GM12878 (cell line): ENCODE measurements around the gene CRP. TPM values are rescaled to one million over a fixed set of nuclear protein-coding genes. Genes with fewer than 3 reads are reported as not detected.

ENCODE experiments used
- ATAC-seq: fragments of 200-7000 bp; cut with Tn5 transposase; 3 replicates; pipeline ENCODE4 v1.9.1; 2020; ENCODE audit warnings: mild to moderate bottlenecking, moderate library complexity
- BruUV-seq: library from RNA; stranded (reverse); fragments of 400-500 nt; replicated peaks from 2 replicates; lab custom pipeline; 2021; lab: Mats Ljungman, UMichigan
- CTCF ChIA-PET: fragments of 300-600 bp; sonication (Branson Sonifier 250); formaldehyde crosslinking; extraction: SDS; loops from one replicate; lab custom pipeline; 2021; ENCODE audit warnings: inconsistent platforms; lab: Yijun Ruan, JAX
- POLR2A ChIA-PET: fragments of 350-600 bp; formaldehyde crosslinking; extraction: SDS; loops from one replicate; lab custom pipeline; 2021; ENCODE audit warnings: inconsistent platforms; lab: Charles Lee
- RAD21 ChIA-PET: fragments of 300-600 bp; sonication (Branson Sonifier 250); formaldehyde crosslinking; loops from one replicate; lab custom pipeline; 2023; ENCODE audit warnings: antibody characterized with exemption; ENCODE audit not compliant: unreplicated experiment; lab: Charles Lee
- SMC1A ChIA-PET: fragments of 300-600 bp; sonication (Branson Sonifier 250); formaldehyde crosslinking; loops from one replicate; lab custom pipeline; 2023; ENCODE audit not compliant: unreplicated experiment, uncharacterized antibody; lab: Charles Lee
- DNase-seq: peaks from one replicate; pipeline ENCODE4 v3.0.0-alpha.2; 2011; ENCODE audit warnings: low read depth, low spot score
- FAIRE-seq: peaks from 3 replicates; lab custom pipeline; 2011; peaks lifted over from hg19 to GRCh38; lab: Jason Lieb, UNC
- H2AFZ ChIP-seq: 2 replicates; pipeline ENCODE4 v1.6.0; 2011; ENCODE audit warnings: low read depth, low read length, control low read depth; ENCODE audit not compliant: control insufficient read depth
- H3K27ac ChIP-seq: 2 replicates; pipeline ENCODE4 v1.5.1; 2011; ENCODE audit warnings: control low read depth; ENCODE audit not compliant: control insufficient read depth, insufficient read depth
- H3K27me3 ChIP-seq, 2 experiments: replicated peaks in 1 of 2; 2 replicates each; pipeline versions ENCODE4 v1.6.0 to v1.6.1; 2011; ENCODE audit warnings: low read length in 1 of 2; ENCODE audit not compliant: control insufficient read depth in 2 of 2, insufficient read depth in 2 of 2
- H3K36me3 ChIP-seq, 2 experiments: 2 replicates each; pipeline ENCODE4 v1.5.1; 2011; ENCODE audit warnings: low read length in 1 of 2; ENCODE audit not compliant: control insufficient read depth in 2 of 2, insufficient read depth in 2 of 2
- H3K4me1 ChIP-seq: 2 replicates; pipeline ENCODE4 v1.6.1; 2011; ENCODE audit warnings: mild to moderate bottlenecking, low read length, moderate library complexity, mixed read lengths; ENCODE audit not compliant: control insufficient read depth, insufficient read depth
- H3K4me2 ChIP-seq: 2 replicates; pipeline ENCODE4 v1.6.0; 2011; ENCODE audit warnings: control low read depth; ENCODE audit not compliant: control insufficient read depth, insufficient read depth
- H3K4me3 ChIP-seq: fragments of 200-600 bp; sonication (generic); 2 replicates; pipeline ENCODE4 v1.5.1; 2016
- H3K79me2 ChIP-seq: 2 replicates; pipeline ENCODE4 v1.6.0; 2011; ENCODE audit warnings: low read length; ENCODE audit not compliant: control insufficient read depth, insufficient read depth
- H3K9ac ChIP-seq: 2 replicates; pipeline ENCODE4 v1.8.0; 2011; ENCODE audit warnings: low read length, control low read depth, mixed read lengths; ENCODE audit not compliant: control insufficient read depth, insufficient read depth
- H3K9me3 ChIP-seq: replicated peaks from 3 replicates; pipeline ENCODE4 v1.5.1; 2011; ENCODE audit warnings: mild to moderate bottlenecking, low read length; ENCODE audit not compliant: control insufficient read depth, insufficient read depth
- H4K20me1 ChIP-seq: 2 replicates; pipeline ENCODE4 v1.6.0; 2011; ENCODE audit not compliant: control insufficient read depth, insufficient read depth
- BCL11A ChIP-seq: IDR thresholded peaks from 2 replicates; pipeline ENCODE4 v1.6.1; 2011; ENCODE audit warnings: low read depth, low read length
- CHD4 ChIP-seq: fragments of 200-600 bp; sonication (generic); IDR thresholded peaks from 2 replicates; pipeline ENCODE4 v1.6.1; 2016; ENCODE audit warnings: mild to moderate bottlenecking
- DPF2 ChIP-seq: fragments of 450-650 bp; IDR thresholded peaks from 2 replicates; pipeline ENCODE4 v1.6.1; 2017; ENCODE audit warnings: mild to moderate bottlenecking
- HDAC6 ChIP-seq: fragments of 200-600 bp; sonication (generic); IDR thresholded peaks from one replicate; pipeline ENCODE4 v1.8.0; 2017; ENCODE audit warnings: antibody characterized with exemption; ENCODE audit not compliant: unreplicated experiment
- PKNOX1 ChIP-seq: fragments of 450-650 bp; IDR thresholded peaks from 2 replicates; pipeline ENCODE4 v1.6.1; 2016; ENCODE audit warnings: mild to moderate bottlenecking
- TBL1XR1 ChIP-seq: IDR thresholded peaks from 2 replicates; pipeline ENCODE4 v1.6.1; 2012; ENCODE audit warnings: low read depth, low read length, improper control_type of control experiment
- TCF3 ChIP-seq: IDR thresholded peaks from 2 replicates; pipeline ENCODE4 v1.6.1; 2012; ENCODE audit warnings: low read depth, mild to moderate bottlenecking, low read length, borderline replicate concordance; ENCODE audit not compliant: insufficient read depth
- ZBTB33 ChIP-seq: fragments of 450-650 bp; IDR thresholded peaks from 2 replicates; pipeline ENCODE4 v1.6.1; 2017; ENCODE audit warnings: mild to moderate bottlenecking
- WGBS: methylation state at CpG from one replicate; pipeline ENCODE4 v1.1.6; 2016; ENCODE audit warnings: low lambda C conversion rate; ENCODE audit not compliant: insufficient replicate concordance, insufficient coverage; ENCODE audit errors: missing lambda C conversion rate; 5-methylcytosine and 5-hydroxymethylcytosine counted together
- in situ Hi-C: fragments of 300-500 bp; cut with MboI; formaldehyde crosslinking; loops from 9 replicates; pipeline ENCODE4 v1.14.3; 2018; ENCODE audit warnings: mixed read lengths
- intact Hi-C: fragments of 100-400 bp; cut with micrococcal nuclease; formaldehyde crosslinking; loops from one replicate; pipeline ENCODE4 v1.14.2; 2022; ENCODE audit not compliant: unreplicated experiment
- polyA plus RNA-seq, 11 experiments: library from polyadenylated mRNA; depleted of rRNA in 4 of 11; unstranded in 6 of 11; stranded (reverse) in 5 of 11; fragments of >200 nt; fragmentation: Nextera tagmentation in 4 of 11; fragmentation: Illumina TruSeq in 1 of 11; extraction: Ambion mirVana in 4 of 11; extraction: Trizol in 1 of 11; gene quantifications; 1 replicate in 1 of 11; 2 replicates in 10 of 11; pipeline versions ENCODE4 v1.2.1 to v1.2.3, GENCODE V29; 2011 to 2016; ENCODE audit warnings: inconsistent platforms in 2 of 11, missing spikeins in 2 of 11, low read depth in 1 of 11
- total RNA-seq, 4 experiments: library from RNA; depleted of rRNA in 3 of 4; stranded (reverse); fragments of >200 nt in 3 of 4; fragmentation: Illumina TruSeq in 1 of 4; extraction: Trizol in 1 of 4; gene quantifications; 2 replicates each; pipeline versions ENCODE4 v1.2.1 to v1.2.3, GENCODE V29; 2013 to 2021

Gene CRP
- total and polyA plus RNA-seq, 10 of the 15 experiments (the other 5 are each of a cell fraction or from before 2014, with no cell fraction given) = 0.54 TPM; not detected in 9

- TF ChIP-seq DPF2 = no peak
- TF ChIP-seq TCF3 = no peak
- TF ChIP-seq ZBTB33 = no peak
- TF ChIP-seq CHD4 = no peak
- no peak for TF ChIP-seq TBL1XR1
- Histone ChIP-seq H4K20me1 (no peaks in the 10 kb centered on the region), H3K9me3 (no peaks in the 10 kb centered on the region), H3K79me2 (no peaks in the 10 kb centered on the region), H3K4me1 (no peaks in the 10 kb centered on the region), H3K4me3 (no peak overlapping the region), H3K27ac (no peak overlapping the region), H3K4me2 (no peak overlapping the region), H2AFZ (no peak overlapping the region), H3K27me3 (no peaks in the 10 kb centered on the region), H3K9ac (no peak overlapping the region), H3K36me3 (no peaks in the 10 kb centered on the region)
- ChIA-PET SMC1A (no interaction called here), RAD21 (no interaction called here), POLR2A (no interaction called here), CTCF (no interaction called here)
- no TSS peak for BruUV-seq
- intact Hi-C loops = no loop called here
- 10% methylated on average over 2 of the region's 2 CpGs for WGBS
- ATAC-seq (no peak), FAIRE-seq (no peak), DNase-seq (no peak)
- in situ Hi-C loops = no loop called here
Observed at GRCh38 chr1:159749630-159750029, 35.2 kb upstream of the CRP start.

GRCh38 chr1:159748370-159748769 lies 34.0 kb upstream of the CRP start:
- in situ Hi-C loops = no loop called here
- RAD21 ChIA-PET = no interaction called here

More at GRCh38 chr1:159748370-159748769, 34.0 kb upstream of the CRP start:
- no TSS peak for BruUV-seq
- Histone ChIP-seq H3K4me1 (no peaks in the 10 kb centered on the region), H3K27ac (no peak overlapping the region), H3K9ac (no peak overlapping the region), H4K20me1 (no peaks in the 10 kb centered on the region), H3K36me3 (no peaks in the 10 kb centered on the region), H3K4me2 (no peak overlapping the region), H3K9me3 (no peaks in the 10 kb centered on the region), H2AFZ (no peak overlapping the region), H3K27me3 (no peaks in the 10 kb centered on the region), H3K4me3 (no peak overlapping the region), H3K79me2 (no peaks in the 10 kb centered on the region)
- DNase-seq = no peak
- intact Hi-C loops = no loop called here
- CTCF ChIA-PET = no interaction called here
- SMC1A ChIA-PET = no interaction called here
- no peak for ATAC-seq
- TF ChIP-seq PKNOX1 (no peak), HDAC6 (no peak), BCL11A (no peak)
- POLR2A ChIA-PET = interaction anchor here (0.6 kb wide), 1 partner anchor 231 kb away, joined by 3 read pairs; no protein-coding TSS in a partner anchor
- WGBS = 33% methylated on average over 1 of the region's 1 CpG
- no peak for FAIRE-seq
